GM12878 (cell line): ENCODE results near the gene MEF2C. TPM values are rescaled to one million over a fixed set of nuclear protein-coding genes. Genes with fewer than 3 reads are reported as not detected.

Source experiments
- CBFB ChIP-seq: IDR thresholded peaks from 2 replicates; pipeline ENCODE4 v1.6.1; 2016; ENCODE audit warnings: antibody characterized with exemption, low read depth
- CHD1 ChIP-seq: IDR thresholded peaks from 2 replicates; pipeline ENCODE4 v1.6.1; 2012; ENCODE audit warnings: low read depth, low read length, improper control_type of control experiment
- ETV6 ChIP-seq, 2 experiments: fragments of 450-650 bp in 1 of 2; IDR thresholded peaks in 1 of 2; conservative IDR thresholded peaks in 1 of 2; 2 replicates each; pipeline ENCODE4 v1.6.1; 2014; ENCODE audit warnings: antibody characterized with exemption in 1 of 2, borderline replicate concordance in 1 of 2, low read depth in 1 of 2, mild to moderate bottlenecking in 1 of 2, moderate library complexity in 1 of 2
- HCFC1 ChIP-seq: fragments of 150-350 bp; IDR thresholded peaks from 2 replicates; pipeline ENCODE4 v1.6.1; 2014; ENCODE audit warnings: low read length
- IKZF1 ChIP-seq: fragments of 450-650 bp; conservative IDR thresholded peaks from 2 replicates; pipeline ENCODE4 v1.6.1; 2017; ENCODE audit warnings: antibody characterized with exemption, mild to moderate bottlenecking
- IKZF2 ChIP-seq, 2 experiments: fragments of 450-650 bp; IDR thresholded peaks; 2 replicates each; pipeline ENCODE4 v1.6.1; 2017; ENCODE audit warnings: mild to moderate bottlenecking in 2 of 2, moderate library complexity in 2 of 2
- MEF2A ChIP-seq: IDR thresholded peaks from 2 replicates; pipeline ENCODE4 v1.6.1; 2011; ENCODE audit warnings: low read depth, mild to moderate bottlenecking, low read length, moderate library complexity; ENCODE audit not compliant: insufficient read depth
- MEF2B ChIP-seq: fragments of 450-650 bp; IDR thresholded peaks from 2 replicates; pipeline ENCODE4 v1.6.1; 2018; ENCODE audit warnings: mild to moderate bottlenecking, moderate library complexity; ENCODE audit not compliant: partially characterized antibody, poor library complexity, severe bottlenecking
- MTA2 ChIP-seq: fragments of 450-650 bp; IDR thresholded peaks from 2 replicates; pipeline ENCODE4 v1.6.1; 2016; ENCODE audit warnings: low read depth, mild to moderate bottlenecking, moderate library complexity
- NFIC ChIP-seq: IDR thresholded peaks from 2 replicates; pipeline ENCODE4 v1.6.1; 2012; ENCODE audit warnings: low read depth, mild to moderate bottlenecking, inconsistent platforms, low read length, moderate library complexity
- NR2C2 ChIP-seq: IDR thresholded peaks from 2 replicates; pipeline ENCODE4 v1.6.1; 2011; ENCODE audit warnings: borderline replicate concordance, low read depth; ENCODE audit not compliant: control insufficient read depth, insufficient read length
- POLR2AphosphoS5 ChIP-seq: IDR thresholded peaks from 2 replicates; pipeline ENCODE4 v1.6.1; 2011; ENCODE audit warnings: mild to moderate bottlenecking, low read length, inconsistent platforms
- RUNX3 ChIP-seq: IDR thresholded peaks from 2 replicates; pipeline ENCODE4 v1.6.1; 2012; ENCODE audit warnings: low read length, inconsistent platforms
- SREBF2 ChIP-seq: IDR thresholded peaks from 2 replicates; pipeline ENCODE4 v1.6.1; 2012; ENCODE audit warnings: mild to moderate bottlenecking, low read length
- TBL1XR1 ChIP-seq: IDR thresholded peaks from 2 replicates; pipeline ENCODE4 v1.6.1; 2012; ENCODE audit warnings: low read depth, low read length, improper control_type of control experiment
- ZNF207 ChIP-seq: fragments of 450-650 bp; IDR thresholded peaks from 2 replicates; pipeline ENCODE4 v1.6.1; 2014; ENCODE audit warnings: antibody characterized with exemption, mild to moderate bottlenecking, borderline replicate concordance
- ZNF622 ChIP-seq: fragments of 450-650 bp; IDR thresholded peaks from 2 replicates; pipeline ENCODE4 v1.6.1; 2017; ENCODE audit warnings: mild to moderate bottlenecking, inconsistent platforms
- polyA plus RNA-seq, 11 experiments: library from polyadenylated mRNA; depleted of rRNA in 4 of 11; unstranded in 6 of 11; stranded (reverse) in 5 of 11; fragments of >200 nt; fragmentation: Nextera tagmentation in 4 of 11; fragmentation: Illumina TruSeq in 1 of 11; extraction: Ambion mirVana in 4 of 11; extraction: Trizol in 1 of 11; gene quantifications; 1 replicate in 1 of 11; 2 replicates in 10 of 11; pipeline versions ENCODE4 v1.2.1 to v1.2.3, GENCODE V29; 2011 to 2016; ENCODE audit warnings: inconsistent platforms in 2 of 11, missing spikeins in 2 of 11, low read depth in 1 of 11
- total RNA-seq, 4 experiments: library from RNA; depleted of rRNA in 3 of 4; stranded (reverse); fragments of >200 nt in 3 of 4; fragmentation: Illumina TruSeq in 1 of 4; extraction: Trizol in 1 of 4; gene quantifications; 2 replicates each; pipeline versions ENCODE4 v1.2.1 to v1.2.3, GENCODE V29; 2013 to 2021
- TF ChIP-seq, protein P1 (sequence below): fragments of 450-650 bp; IDR thresholded peaks from 2 replicates; pipeline ENCODE4 v1.6.1; 2017; ENCODE audit warnings: mild to moderate bottlenecking, moderate library complexity
- TF ChIP-seq, protein P2 (sequence below): fragments of 450-650 bp; IDR thresholded peaks from 2 replicates; pipeline ENCODE4 v1.6.1; 2014; ENCODE audit warnings: mild to moderate bottlenecking
- TF ChIP-seq, protein P3 (sequence below): fragments of 450-650 bp; IDR thresholded peaks from 2 replicates; pipeline ENCODE4 v1.6.1; 2017; ENCODE audit warnings: low read depth, mild to moderate bottlenecking, moderate library complexity
- TF ChIP-seq, protein P4 (sequence below): IDR thresholded peaks from 2 replicates; pipeline ENCODE4 v1.6.1; 2011; ENCODE audit warnings: borderline replicate concordance, low read depth, mild to moderate bottlenecking, moderate library complexity, low read length; ENCODE audit not compliant: insufficient read depth, poor library complexity, severe bottlenecking
- TF ChIP-seq, protein P5 (sequence below): IDR thresholded peaks from 2 replicates; pipeline ENCODE4 v1.6.1; 2012; ENCODE audit warnings: low read depth, low read length, improper control_type of control experiment

The MEF2C gene
- total and polyA plus RNA-seq, 10 of the 15 experiments (the other 5 are each of a cell fraction or from before 2014, with no cell fraction given) = 104 to 225 (median 180) TPM

DNA sequence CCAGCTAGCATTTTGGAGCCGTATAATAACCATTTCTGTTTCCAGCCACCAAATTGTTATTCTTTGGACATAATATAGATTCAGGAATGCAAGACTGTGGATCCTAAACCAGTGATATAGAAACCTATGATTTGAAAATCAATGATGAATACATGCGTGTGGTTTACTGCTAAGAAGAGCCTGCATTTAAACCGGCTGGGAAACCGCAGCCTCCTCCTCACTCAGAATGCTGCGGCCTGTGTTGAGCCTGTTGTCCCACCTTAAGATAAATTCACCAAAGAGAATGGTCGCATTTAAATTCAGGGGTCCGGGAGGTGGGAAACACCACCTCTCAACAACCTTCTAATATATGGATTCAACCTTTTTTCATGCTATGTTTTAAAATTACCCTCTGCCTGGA is 148.0 kb downstream of the MEF2C start (continued):
- no peak for TF ChIP-seq NR2C2
- TF ChIP-seq, protein P1, sequence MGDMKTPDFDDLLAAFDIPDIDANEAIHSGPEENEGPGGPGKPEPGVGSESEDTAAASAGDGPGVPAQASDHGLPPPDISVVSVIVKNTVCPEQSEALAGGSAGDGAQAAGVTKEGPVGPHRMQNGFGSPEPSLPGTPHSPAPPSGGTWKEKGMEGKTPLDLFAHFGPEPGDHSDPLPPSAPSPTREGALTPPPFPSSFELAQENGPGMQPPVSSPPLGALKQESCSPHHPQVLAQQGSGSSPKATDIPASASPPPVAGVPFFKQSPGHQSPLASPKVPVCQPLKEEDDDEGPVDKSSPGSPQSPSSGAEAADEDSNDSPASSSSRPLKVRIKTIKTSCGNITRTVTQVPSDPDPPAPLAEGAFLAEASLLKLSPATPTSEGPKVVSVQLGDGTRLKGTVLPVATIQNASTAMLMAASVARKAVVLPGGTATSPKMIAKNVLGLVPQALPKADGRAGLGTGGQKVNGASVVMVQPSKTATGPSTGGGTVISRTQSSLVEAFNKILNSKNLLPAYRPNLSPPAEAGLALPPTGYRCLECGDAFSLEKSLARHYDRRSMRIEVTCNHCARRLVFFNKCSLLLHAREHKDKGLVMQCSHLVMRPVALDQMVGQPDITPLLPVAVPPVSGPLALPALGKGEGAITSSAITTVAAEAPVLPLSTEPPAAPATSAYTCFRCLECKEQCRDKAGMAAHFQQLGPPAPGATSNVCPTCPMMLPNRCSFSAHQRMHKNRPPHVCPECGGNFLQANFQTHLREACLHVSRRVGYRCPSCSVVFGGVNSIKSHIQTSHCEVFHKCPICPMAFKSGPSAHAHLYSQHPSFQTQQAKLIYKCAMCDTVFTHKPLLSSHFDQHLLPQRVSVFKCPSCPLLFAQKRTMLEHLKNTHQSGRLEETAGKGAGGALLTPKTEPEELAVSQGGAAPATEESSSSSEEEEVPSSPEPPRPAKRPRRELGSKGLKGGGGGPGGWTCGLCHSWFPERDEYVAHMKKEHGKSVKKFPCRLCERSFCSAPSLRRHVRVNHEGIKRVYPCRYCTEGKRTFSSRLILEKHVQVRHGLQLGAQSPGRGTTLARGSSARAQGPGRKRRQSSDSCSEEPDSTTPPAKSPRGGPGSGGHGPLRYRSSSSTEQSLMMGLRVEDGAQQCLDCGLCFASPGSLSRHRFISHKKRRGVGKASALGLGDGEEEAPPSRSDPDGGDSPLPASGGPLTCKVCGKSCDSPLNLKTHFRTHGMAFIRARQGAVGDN = peak; percentile 66
- no peak for TF ChIP-seq MEF2B
- TF ChIP-seq TBL1XR1 = no peak
- TF ChIP-seq IKZF2 (IDR thresholded peaks at IDR 0.05) = peak; percentile 56; a peak in 2 of 4 replicates
- peak; percentile 99 for TF ChIP-seq RUNX3
- 0 out of 2 replicates have a peak, but pooled peaks have one; percentile 15 for TF ChIP-seq MEF2A
- no peak for TF ChIP-seq HCFC1
- TF ChIP-seq, protein P2, sequence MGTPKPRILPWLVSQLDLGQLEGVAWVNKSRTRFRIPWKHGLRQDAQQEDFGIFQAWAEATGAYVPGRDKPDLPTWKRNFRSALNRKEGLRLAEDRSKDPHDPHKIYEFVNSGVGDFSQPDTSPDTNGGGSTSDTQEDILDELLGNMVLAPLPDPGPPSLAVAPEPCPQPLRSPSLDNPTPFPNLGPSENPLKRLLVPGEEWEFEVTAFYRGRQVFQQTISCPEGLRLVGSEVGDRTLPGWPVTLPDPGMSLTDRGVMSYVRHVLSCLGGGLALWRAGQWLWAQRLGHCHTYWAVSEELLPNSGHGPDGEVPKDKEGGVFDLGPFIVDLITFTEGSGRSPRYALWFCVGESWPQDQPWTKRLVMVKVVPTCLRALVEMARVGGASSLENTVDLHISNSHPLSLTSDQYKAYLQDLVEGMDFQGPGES = no peak
- peak; percentile 92 for TF ChIP-seq CBFB
- TF ChIP-seq CHD1 = 0 out of 2 replicates have a peak, but pooled peaks have one; percentile 4
- peak; percentile 50; the same call in 1 of the 2 replicates for TF ChIP-seq MTA2
- no peak for TF ChIP-seq SREBF2
- TF ChIP-seq NFIC = peak; percentile 11; the same call in 1 of the 2 replicates
- TF ChIP-seq ZNF622 = no peak
- TF ChIP-seq POLR2AphosphoS5 = peak; percentile 51
- TF ChIP-seq ZNF207 = no peak
- TF ChIP-seq, protein P3, sequence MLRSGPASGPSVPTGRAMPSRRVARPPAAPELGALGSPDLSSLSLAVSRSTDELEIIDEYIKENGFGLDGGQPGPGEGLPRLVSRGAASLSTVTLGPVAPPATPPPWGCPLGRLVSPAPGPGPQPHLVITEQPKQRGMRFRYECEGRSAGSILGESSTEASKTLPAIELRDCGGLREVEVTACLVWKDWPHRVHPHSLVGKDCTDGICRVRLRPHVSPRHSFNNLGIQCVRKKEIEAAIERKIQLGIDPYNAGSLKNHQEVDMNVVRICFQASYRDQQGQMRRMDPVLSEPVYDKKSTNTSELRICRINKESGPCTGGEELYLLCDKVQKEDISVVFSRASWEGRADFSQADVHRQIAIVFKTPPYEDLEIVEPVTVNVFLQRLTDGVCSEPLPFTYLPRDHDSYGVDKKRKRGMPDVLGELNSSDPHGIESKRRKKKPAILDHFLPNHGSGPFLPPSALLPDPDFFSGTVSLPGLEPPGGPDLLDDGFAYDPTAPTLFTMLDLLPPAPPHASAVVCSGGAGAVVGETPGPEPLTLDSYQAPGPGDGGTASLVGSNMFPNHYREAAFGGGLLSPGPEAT = 0 out of 2 replicates have a peak, but pooled peaks have one; percentile 19
- TF ChIP-seq, protein P4, sequence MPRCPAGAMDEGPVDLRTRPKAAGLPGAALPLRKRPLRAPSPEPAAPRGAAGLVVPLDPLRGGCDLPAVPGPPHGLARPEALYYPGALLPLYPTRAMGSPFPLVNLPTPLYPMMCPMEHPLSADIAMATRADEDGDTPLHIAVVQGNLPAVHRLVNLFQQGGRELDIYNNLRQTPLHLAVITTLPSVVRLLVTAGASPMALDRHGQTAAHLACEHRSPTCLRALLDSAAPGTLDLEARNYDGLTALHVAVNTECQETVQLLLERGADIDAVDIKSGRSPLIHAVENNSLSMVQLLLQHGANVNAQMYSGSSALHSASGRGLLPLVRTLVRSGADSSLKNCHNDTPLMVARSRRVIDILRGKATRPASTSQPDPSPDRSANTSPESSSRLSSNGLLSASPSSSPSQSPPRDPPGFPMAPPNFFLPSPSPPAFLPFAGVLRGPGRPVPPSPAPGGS = peak; percentile 37
- TF ChIP-seq, protein P5, sequence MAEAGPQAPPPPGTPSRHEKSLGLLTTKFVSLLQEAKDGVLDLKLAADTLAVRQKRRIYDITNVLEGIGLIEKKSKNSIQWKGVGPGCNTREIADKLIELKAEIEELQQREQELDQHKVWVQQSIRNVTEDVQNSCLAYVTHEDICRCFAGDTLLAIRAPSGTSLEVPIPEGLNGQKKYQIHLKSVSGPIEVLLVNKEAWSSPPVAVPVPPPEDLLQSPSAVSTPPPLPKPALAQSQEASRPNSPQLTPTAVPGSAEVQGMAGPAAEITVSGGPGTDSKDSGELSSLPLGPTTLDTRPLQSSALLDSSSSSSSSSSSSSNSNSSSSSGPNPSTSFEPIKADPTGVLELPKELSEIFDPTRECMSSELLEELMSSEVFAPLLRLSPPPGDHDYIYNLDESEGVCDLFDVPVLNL = no peak
- TF ChIP-seq IKZF1 = peak; percentile 59
- TF ChIP-seq ETV6 (conservative IDR thresholded peaks at IDR 0.05 in 1 of 2, IDR thresholded peaks at IDR 0.05 in 1 of 2; ENCODE audit: borderline replicate concordance in 1 of 2, low read depth in 1 of 2) = peak in 1 of 2 experiments; percentile 41; a peak in 1 of 4 replicates
